Stomach (tissue), 4 donors: ENCODE data around the gene ARHGAP15.

Experiments used
- POLR2A ChIP-seq, 4 donors: fragments of 450-650 bp; IDR thresholded peaks; one replicate each; pipeline ENCODE4 v1.6.1; 2016; ENCODE audit warnings: antibody characterized with exemption in 4 of 4, control low read depth in 2 of 4, mild to moderate bottlenecking in 1 of 4, moderate library complexity in 1 of 4
- TF ChIP-seq, protein P1 (sequence below), 7 experiments: fragments of 450-650 bp in 4 of 7; fragments of 200-600 bp in 3 of 7; sonication (generic) in 3 of 7; IDR thresholded peaks; one replicate each; pipeline ENCODE4 v1.5.1; 2016 to 2019; ENCODE audit warnings: antibody characterized with exemption in 7 of 7, control low read depth in 2 of 7, mild to moderate bottlenecking in 1 of 7

DNA sequence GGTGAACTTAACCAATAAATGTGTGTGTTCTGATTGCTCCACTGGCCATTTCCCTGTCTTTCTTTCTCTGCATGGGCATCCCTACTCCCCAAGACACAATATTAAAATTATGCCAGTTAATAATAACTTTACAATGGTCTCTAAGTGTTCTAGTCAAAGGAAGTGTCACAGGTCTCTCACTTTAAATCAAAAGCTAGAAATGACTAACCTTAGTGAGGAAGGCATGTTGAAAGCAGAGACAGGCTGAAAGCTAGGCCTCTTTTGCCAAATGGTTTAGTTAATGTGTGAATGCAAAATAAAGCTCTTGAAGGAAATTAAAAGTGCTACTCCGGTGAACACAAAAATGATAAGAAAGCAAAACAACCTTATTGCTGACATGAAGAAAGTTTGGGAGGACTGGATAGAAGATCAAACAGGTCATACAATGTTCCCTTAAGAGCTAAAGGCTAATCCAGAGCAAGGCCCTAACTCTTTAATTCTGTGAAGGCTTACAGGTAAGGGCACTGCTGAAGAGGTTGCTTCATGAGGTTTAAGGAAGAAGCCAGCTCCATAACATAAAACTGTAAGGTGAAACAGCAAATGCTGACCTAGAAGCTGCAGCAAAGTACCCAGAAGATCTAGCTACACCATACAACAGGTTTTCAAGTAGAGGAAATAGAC lies 44.0 kb upstream of the ARHGAP15 start:
- TF ChIP-seq, protein P1, sequence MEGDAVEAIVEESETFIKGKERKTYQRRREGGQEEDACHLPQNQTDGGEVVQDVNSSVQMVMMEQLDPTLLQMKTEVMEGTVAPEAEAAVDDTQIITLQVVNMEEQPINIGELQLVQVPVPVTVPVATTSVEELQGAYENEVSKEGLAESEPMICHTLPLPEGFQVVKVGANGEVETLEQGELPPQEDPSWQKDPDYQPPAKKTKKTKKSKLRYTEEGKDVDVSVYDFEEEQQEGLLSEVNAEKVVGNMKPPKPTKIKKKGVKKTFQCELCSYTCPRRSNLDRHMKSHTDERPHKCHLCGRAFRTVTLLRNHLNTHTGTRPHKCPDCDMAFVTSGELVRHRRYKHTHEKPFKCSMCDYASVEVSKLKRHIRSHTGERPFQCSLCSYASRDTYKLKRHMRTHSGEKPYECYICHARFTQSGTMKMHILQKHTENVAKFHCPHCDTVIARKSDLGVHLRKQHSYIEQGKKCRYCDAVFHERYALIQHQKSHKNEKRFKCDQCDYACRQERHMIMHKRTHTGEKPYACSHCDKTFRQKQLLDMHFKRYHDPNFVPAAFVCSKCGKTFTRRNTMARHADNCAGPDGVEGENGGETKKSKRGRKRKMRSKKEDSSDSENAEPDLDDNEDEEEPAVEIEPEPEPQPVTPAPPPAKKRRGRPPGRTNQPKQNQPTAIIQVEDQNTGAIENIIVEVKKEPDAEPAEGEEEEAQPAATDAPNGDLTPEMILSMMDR (IDR thresholded peaks at IDR 0.05) = no peak
- no peak for TF ChIP-seq POLR2A (IDR thresholded peaks at IDR 0.05)
